ENCODE measurements around the gene CHST11. TPM values are rescaled to one million over a fixed set of nuclear protein-coding genes. Genes with fewer than 3 reads are reported as not detected.

Gene CHST11
- total and polyA plus RNA-seq, 7 experiments from 2014 or later = 23.4 to 74.3 (median 32.0) TPM

- no peaks in the 10 kb centered on the region for H3K36me3 ChIP-seq (ENCODE audit: control insufficient read depth in 2 of 3, insufficient read depth in 3 of 3, low read length in 3 of 3)
- ChIA-PET CTCF (interaction anchor here (0.7 kb wide), 1 partner anchor 19 kb away, joined by 3 read pairs; the partner anchor contains the start of gene CHST11), POLR2A (interaction anchor here (0.5 kb wide), 1 partner anchor 50 kb away, joined by 4 read pairs; no protein-coding TSS in a partner anchor)
- intact Hi-C loops (cut with micrococcal nuclease) = no loop called here
- no peak overlapping the region for H3K27ac ChIP-seq (ENCODE audit: low read depth, low read length)
- H3K27me3 ChIP-seq (ENCODE audit: control insufficient read depth in 2 of 2, insufficient read depth in 2 of 2, low read length in 2 of 2) = no peaks in the 10 kb centered on the region
- peaks cover 0 to 4% (median 0%) of the 10 kb centered on the region in 11 donors for H3K9me3 Mint-ChIP-seq
- H3K27ac Mint-ChIP-seq = no peak overlapping the region
- H3K4me1 Mint-ChIP-seq = peaks cover 0 to 6% (median 0%) of the 10 kb centered on the region in 7 donors
- no peaks in the 10 kb centered on the region for H3K36me3 Mint-ChIP-seq
- ATAC-seq = no peak
- DNase-seq = no peak
- H3K9me3 ChIP-seq (ENCODE audit: control insufficient read depth in 2 of 3, low read length in 3 of 3) = no peaks in the 10 kb centered on the region
- H3K4me3 Mint-ChIP-seq = no peak overlapping the region
- H3K4me1 ChIP-seq (ENCODE audit: control insufficient read depth in 2 of 2, insufficient read depth in 2 of 2, low read length in 2 of 2) = no peaks in the 10 kb centered on the region
- no peak overlapping the region for H3K4me3 ChIP-seq (ENCODE audit: low read length)
- peaks cover 0 to 21% (median 7%) of the 10 kb centered on the region in 5 donors for H3K27me3 Mint-ChIP-seq
Measured at GRCh38 chr12:104438134-104438533, 18.6 kb upstream of the CHST11 start.

GRCh38 chr12:104439137-104439536 lies 17.6 kb upstream of the CHST11 start:
- DNase-seq = no peak
- intact Hi-C loops (cut with micrococcal nuclease) = no loop called here
- H3K4me1 Mint-ChIP-seq = peaks cover 0 to 6% (median 0%) of the 10 kb centered on the region in 7 donors
- Histone ChIP-seq H3K9me3 (ENCODE audit: control insufficient read depth in 2 of 3, low read length in 3 of 3) (no peaks in the 10 kb centered on the region), H3K4me1 (ENCODE audit: control insufficient read depth in 2 of 2, insufficient read depth in 2 of 2, low read length in 2 of 2) (no peaks in the 10 kb centered on the region), H3K4me3 (ENCODE audit: low read length) (no peak overlapping the region), H3K27ac (ENCODE audit: low read depth, low read length) (no peak overlapping the region), H3K27me3 (ENCODE audit: control insufficient read depth in 2 of 2, insufficient read depth in 2 of 2, low read length in 2 of 2) (no peaks in the 10 kb centered on the region), H3K36me3 (ENCODE audit: control insufficient read depth in 2 of 3, insufficient read depth in 3 of 3, low read length in 3 of 3) (no peaks in the 10 kb centered on the region)
- CTCF ChIA-PET = interaction anchor here (1.0 kb wide), 1 partner anchor 57 kb away, joined by 3 read pairs; no protein-coding TSS in a partner anchor
- no peak overlapping the region for H3K4me3 Mint-ChIP-seq
- no peak overlapping the region for H3K27ac Mint-ChIP-seq
- POLR2A ChIA-PET = no interaction called here
- ATAC-seq = no peak
- peaks cover 0 to 4% (median 0%) of the 10 kb centered on the region in 11 donors for H3K9me3 Mint-ChIP-seq
- H3K27me3 Mint-ChIP-seq = peaks cover 0 to 22% (median 7%) of the 10 kb centered on the region in 5 donors
- H3K36me3 Mint-ChIP-seq = no peaks in the 10 kb centered on the region

- Histone ChIP-seq H3K4me1 (ENCODE audit: control insufficient read depth in 2 of 2, insufficient read depth in 2 of 2, low read length in 2 of 2) (no peaks in the 10 kb centered on the region), H3K9me3 (ENCODE audit: control insufficient read depth in 2 of 3, low read length in 3 of 3) (no peaks in the 10 kb centered on the region), H3K4me3 (ENCODE audit: low read length) (no peak overlapping the region), H3K27me3 (ENCODE audit: control insufficient read depth in 2 of 2, insufficient read depth in 2 of 2, low read length in 2 of 2) (no peaks in the 10 kb centered on the region), H3K36me3 (ENCODE audit: control insufficient read depth in 2 of 3, insufficient read depth in 3 of 3, low read length in 3 of 3) (no peaks in the 10 kb centered on the region), H3K27ac (ENCODE audit: low read depth, low read length) (no peak overlapping the region)
- ATAC-seq (no peak), DNase-seq (no peak)
- ChIA-PET POLR2A (no interaction called here), CTCF (no interaction called here)
- Mint-ChIP-seq H3K4me3 (no peak overlapping the region), H3K27ac (no peak overlapping the region), H3K4me1 (peaks cover 0 to 3% (median 0%) of the 10 kb centered on the region in 7 donors), H3K9me3 (peaks cover 0 to 5% (median 0%) of the 10 kb centered on the region in 11 donors), H3K36me3 (peaks cover 0 to 4% (median 0%) of the 10 kb centered on the region in 5 donors), H3K27me3 (peaks cover 0 to 12% (median 0%) of the 10 kb centered on the region in 5 donors)
- intact Hi-C loops (cut with micrococcal nuclease) = no loop called here
Measured at GRCh38 chr12:104443008-104443407, 13.7 kb upstream of the CHST11 start.

DNA sequence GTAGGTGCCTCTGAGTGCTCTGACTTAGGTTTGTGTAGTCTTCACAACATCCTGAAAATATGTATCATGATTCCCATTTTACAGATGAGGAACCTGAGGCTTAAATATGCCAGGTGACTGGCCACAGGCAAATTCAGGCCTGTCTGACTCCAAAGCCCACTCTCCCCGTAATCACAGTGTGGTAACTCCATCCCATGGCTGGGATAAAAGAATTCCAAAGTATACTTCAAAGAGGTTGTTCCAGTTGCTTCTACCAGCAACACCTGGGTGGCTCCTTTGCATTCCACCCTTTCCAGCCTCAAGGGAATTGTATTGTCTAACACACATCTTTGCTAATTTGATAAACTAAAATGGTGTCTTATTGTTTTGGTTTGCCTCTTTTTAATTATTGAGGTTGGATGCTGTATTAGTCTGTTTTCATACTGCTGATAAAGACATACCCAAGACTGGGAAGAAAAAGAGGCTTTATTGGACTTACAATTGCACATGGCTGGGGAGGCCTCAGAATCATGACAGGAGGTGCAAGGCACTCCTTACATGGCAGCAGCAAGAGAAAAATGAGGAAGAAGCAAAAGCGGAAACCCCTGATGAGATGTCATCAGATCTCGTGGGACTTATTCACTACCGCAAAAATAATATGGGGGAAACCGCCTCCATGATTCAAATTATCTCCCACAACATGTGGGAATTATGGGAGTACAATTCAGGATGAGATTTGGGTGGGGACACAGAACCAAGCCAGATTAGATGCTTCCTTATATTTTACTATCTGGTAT lies 9.9 kb upstream of the CHST11 start:
- POLR2A ChIA-PET = no interaction called here
- H3K27ac Mint-ChIP-seq = peak overlapping the region in 1 of 9 donors; percentile 16

DNA sequence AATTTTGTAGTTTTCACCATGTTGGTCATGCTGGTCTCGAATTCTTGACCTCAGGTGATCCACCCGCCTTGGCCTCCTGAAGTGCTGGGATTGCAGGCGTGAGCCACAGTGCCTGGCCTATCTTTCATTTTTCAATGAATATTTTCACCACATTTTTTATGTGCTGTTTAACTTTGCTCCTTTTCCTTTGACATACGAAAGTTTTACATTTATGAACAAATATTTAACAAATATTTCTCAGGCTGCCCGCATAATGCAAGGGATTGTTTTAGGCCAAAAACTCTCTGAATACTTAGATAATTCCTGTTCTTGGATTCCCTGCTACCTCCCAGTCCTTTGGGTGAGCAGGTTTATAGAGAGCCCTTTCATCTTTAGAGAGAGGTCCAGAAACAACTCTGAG lies 8.7 kb upstream of the CHST11 start:
- Mint-ChIP-seq H3K9me3 (peaks cover 0 to 5% (median 0%) of the 10 kb centered on the region in 11 donors), H3K4me1 (peaks cover 0 to 3% (median 0%) of the 10 kb centered on the region in 7 donors), H3K27ac (no peak overlapping the region), H3K4me3 (no peak overlapping the region), H3K36me3 (peaks cover 0 to 4% (median 0%) of the 10 kb centered on the region in 5 donors), H3K27me3 (peaks cover 0 to 12% (median 0%) of the 10 kb centered on the region in 5 donors)
- no peaks in the 10 kb centered on the region for H3K4me1 ChIP-seq (ENCODE audit: control insufficient read depth in 2 of 2, insufficient read depth in 2 of 2, low read length in 2 of 2)
- H3K4me3 ChIP-seq (ENCODE audit: low read length) = no peak overlapping the region
- H3K36me3 ChIP-seq (ENCODE audit: control insufficient read depth in 2 of 3, insufficient read depth in 3 of 3, low read length in 3 of 3) = no peaks in the 10 kb centered on the region
- no peak for ATAC-seq
- ChIA-PET CTCF (no interaction called here), POLR2A (interaction anchor here (0.7 kb wide), 1 partner anchor 10 kb away, joined by 3 read pairs; no protein-coding TSS in a partner anchor)
- intact Hi-C loops (cut with micrococcal nuclease) = no loop called here
- no peaks in the 10 kb centered on the region for H3K27me3 ChIP-seq (ENCODE audit: control insufficient read depth in 2 of 2, insufficient read depth in 2 of 2, low read length in 2 of 2)
- no peak for DNase-seq
- no peaks in the 10 kb centered on the region for H3K9me3 ChIP-seq (ENCODE audit: control insufficient read depth in 2 of 3, low read length in 3 of 3)
- H3K27ac ChIP-seq (ENCODE audit: low read depth, low read length) = no peak overlapping the region

More for the DNA sequence above, 9.9 kb upstream of the CHST11 start:
- Mint-ChIP-seq H3K4me1 (peaks cover 0 to 4% (median 0%) of the 10 kb centered on the region in 7 donors), H3K27me3 (peaks cover 0 to 13% (median 0%) of the 10 kb centered on the region in 5 donors), H3K4me3 (no peak overlapping the region), H3K9me3 (peaks cover 0 to 5% (median 0%) of the 10 kb centered on the region in 11 donors), H3K36me3 (peaks cover 0 to 4% (median 0%) of the 10 kb centered on the region in 5 donors)
- intact Hi-C loops (cut with micrococcal nuclease) = no loop called here
- ATAC-seq (no peak), DNase-seq (no peak)
- H3K4me3 ChIP-seq (ENCODE audit: low read length) = no peak overlapping the region
- H3K27ac ChIP-seq (ENCODE audit: low read depth, low read length) = no peak overlapping the region
- CTCF ChIA-PET = interaction anchor here (0.6 kb wide), 1 partner anchor 73 kb away, joined by 4 read pairs; no protein-coding TSS in a partner anchor
- no peaks in the 10 kb centered on the region for H3K4me1 ChIP-seq (ENCODE audit: control insufficient read depth in 2 of 2, insufficient read depth in 2 of 2, low read length in 2 of 2)
- H3K36me3 ChIP-seq (ENCODE audit: control insufficient read depth in 2 of 3, insufficient read depth in 3 of 3, low read length in 3 of 3) = no peaks in the 10 kb centered on the region
- no peaks in the 10 kb centered on the region for H3K9me3 ChIP-seq (ENCODE audit: control insufficient read depth in 2 of 3, low read length in 3 of 3)
- H3K27me3 ChIP-seq (ENCODE audit: control insufficient read depth in 2 of 2, insufficient read depth in 2 of 2, low read length in 2 of 2) = no peaks in the 10 kb centered on the region

DNA sequence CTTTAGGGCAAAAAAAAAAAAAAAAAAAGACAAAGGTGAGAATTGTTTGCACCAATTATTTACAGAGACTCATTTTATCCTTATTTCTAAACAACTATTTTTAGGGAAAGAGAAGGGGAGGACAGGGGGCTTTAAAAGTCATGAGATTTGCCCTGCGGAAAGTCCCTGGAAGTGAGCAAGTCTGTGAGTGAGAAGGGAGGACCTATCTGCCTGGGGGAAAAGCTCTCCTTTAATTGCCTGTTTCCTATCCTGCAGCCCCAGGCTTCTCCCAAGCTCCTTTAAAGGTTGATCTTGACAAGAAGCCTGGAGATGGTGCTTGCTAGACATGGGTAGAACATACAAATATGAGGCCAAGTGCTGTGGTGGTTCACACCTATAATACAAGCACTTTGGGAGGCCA lies 8.3 kb upstream of the CHST11 start:
- no peak overlapping the region for H3K4me3 ChIP-seq (ENCODE audit: low read length)
- CTCF ChIA-PET = no interaction called here
- POLR2A ChIA-PET = interaction anchor here (0.7 to 1.5 kb wide), 2 partner anchors 10 to 11 kb away, joined by 3 to 6 read pairs; no protein-coding TSS in a partner anchor
- H3K9me3 ChIP-seq (ENCODE audit: control insufficient read depth in 2 of 3, low read length in 3 of 3) = no peaks in the 10 kb centered on the region
- ATAC-seq (no peak), DNase-seq (no peak)
- peak overlapping the region in 1 of 9 donors; percentile 29 for H3K27ac Mint-ChIP-seq
- intact Hi-C loops (cut with micrococcal nuclease) = no loop called here
- H3K36me3 Mint-ChIP-seq = peaks cover 0 to 4% (median 0%) of the 10 kb centered on the region in 5 donors
- peaks cover 0 to 12% (median 0%) of the 10 kb centered on the region in 5 donors for H3K27me3 Mint-ChIP-seq
- no peak overlapping the region for H3K27ac ChIP-seq (ENCODE audit: low read depth, low read length)
- peaks cover 0 to 5% (median 0%) of the 10 kb centered on the region in 11 donors for H3K9me3 Mint-ChIP-seq
- H3K36me3 ChIP-seq (ENCODE audit: control insufficient read depth in 2 of 3, insufficient read depth in 3 of 3, low read length in 3 of 3) = no peaks in the 10 kb centered on the region
- H3K4me3 Mint-ChIP-seq = no peak overlapping the region
- H3K27me3 ChIP-seq (ENCODE audit: control insufficient read depth in 2 of 2, insufficient read depth in 2 of 2, low read length in 2 of 2) = no peaks in the 10 kb centered on the region
- peaks cover 0 to 4% (median 0%) of the 10 kb centered on the region in 7 donors for H3K4me1 Mint-ChIP-seq
- H3K4me1 ChIP-seq (ENCODE audit: control insufficient read depth in 2 of 2, insufficient read depth in 2 of 2, low read length in 2 of 2) = no peaks in the 10 kb centered on the region
